Stimulated activated CD8-positive, alpha-beta memory T cell treated with anti-CD3 and anti-CD28 coated beads, Interleukin-15, amount 100 ng/mL, for 4 hours (primary cell): ENCODE data around the gene HSPA1A.
"Not testable (repeated sequence)": the region's sequence is repeated elsewhere in the genome, so short reads cannot be mapped to it uniquely, and the experiment has no call there.

Experiments used
- DNase-seq, 2 donors: peaks; one replicate each; pipeline ENCODE4 v3.0.0-alpha.2; 2020; ENCODE audit warnings: low read depth in 2 of 2

HSPA1A gene

DNA sequence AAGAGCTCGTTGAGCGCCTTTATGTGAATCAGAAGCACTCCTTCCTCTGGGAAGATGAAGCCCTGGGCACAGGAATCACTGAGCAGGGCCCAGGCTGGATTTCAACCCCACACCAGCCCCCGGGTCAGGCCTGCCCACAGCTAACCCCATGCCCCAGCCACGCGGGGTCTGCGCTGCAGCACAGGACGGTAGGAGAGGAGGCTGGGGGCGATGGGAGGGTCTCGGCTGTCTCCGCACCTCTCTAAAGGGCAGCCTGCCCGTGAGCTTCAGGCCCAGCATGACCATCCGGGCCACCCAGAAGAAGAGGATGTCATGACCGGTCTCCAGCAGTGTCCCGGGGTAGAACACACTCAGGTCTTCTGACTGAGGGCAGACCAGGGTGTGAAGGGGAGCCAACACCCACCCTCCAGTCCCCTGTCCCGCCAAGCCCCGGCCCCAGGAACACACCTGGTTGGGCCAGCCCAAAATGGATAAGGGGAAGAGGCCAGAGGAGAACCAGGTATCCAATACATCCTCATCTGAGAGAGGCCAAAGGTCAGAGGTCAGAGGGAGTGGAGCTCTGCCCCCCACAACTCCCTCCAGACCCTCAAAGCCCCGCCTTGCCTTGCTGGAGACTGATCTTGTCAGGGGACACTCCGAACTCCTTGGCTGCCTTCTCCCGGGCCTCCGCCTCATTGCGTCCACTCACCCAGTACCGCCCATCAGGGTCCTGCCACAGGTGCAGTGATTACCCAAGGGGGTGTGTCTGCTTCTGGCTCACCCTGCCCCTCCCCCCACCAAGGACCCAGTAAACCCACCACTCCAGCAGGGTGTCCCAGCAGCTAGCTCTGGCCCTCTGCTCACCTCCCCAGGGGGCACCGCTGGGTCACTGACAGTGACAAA, 33.9 kb upstream of the HSPA1A start:
- no peak for DNase-seq

DNA sequence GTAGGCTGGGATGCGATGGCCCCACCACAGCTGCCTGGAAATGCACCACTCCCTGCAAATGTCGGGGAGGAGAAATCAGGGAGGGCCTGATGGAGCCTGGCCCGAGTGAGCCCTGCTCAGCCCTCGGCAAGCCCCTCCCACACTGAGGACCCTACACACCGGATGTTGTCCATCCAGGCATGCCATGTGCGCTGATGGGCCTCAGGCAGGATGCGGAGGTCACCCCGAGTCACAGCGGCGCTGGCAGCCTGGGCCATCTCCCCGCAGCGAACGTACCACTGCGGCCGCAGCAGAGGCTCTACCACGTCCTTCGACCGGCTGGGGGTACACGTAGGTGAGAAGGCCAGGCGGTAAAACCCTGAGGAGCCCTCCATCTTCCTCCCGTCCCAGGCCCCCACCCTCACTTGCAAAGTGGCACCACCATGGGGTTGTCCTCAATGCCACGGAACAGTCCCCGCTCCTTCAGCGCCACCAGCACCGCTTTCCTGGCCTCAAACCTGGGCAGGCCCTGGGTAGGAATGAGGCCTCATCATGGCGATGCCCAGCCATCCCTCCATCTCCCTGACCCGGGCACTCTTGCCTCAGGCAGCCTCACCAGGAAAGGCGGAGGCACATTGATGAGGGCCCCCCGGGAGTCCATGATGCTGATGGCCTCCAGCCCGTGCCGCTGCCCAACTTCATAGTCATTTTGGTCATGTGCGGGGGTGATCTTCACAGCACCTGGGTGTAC, 33.1 kb upstream of the HSPA1A start:
- no peak for DNase-seq

DNA sequence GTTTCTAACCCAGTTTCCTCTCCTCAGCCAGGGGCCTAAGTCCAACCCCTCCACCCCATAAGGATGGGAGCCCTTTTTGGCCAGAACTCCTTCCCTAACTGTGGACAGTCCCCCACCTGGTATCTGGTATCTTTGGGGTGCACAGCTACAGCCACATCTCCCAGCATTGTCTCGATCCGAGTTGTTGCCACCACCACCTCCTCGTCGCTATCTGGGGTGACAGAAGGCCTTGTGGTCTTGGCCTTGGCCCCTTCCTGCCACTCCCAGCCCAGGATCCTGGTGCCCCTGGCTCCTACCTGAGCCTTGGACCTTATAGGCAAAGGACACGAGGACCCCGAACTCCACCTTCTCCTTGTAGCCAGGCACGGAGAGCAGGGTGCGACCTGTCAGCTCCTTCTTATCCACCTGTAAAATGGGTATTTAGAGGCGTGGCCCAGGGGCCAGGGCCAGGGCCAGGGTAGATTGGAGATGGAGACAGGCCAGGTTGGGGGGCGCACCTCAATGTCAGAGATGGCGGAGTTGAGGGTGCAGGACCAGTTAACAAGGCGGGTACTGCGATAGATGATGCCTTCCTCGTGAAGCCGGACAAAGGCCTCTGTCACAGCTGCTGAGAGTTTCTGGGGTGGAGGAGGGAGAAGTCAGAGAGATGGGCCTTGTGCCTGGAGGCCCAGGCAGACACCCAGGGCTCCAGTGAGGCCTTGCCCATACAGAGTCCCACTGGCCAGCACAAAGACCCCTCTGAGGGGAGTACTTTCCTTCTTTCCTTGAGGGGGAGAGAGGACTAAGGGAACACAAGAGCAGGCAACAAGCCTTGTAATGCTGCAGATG, 31.0 kb upstream of the HSPA1A start:
- no peak for DNase-seq

DNA sequence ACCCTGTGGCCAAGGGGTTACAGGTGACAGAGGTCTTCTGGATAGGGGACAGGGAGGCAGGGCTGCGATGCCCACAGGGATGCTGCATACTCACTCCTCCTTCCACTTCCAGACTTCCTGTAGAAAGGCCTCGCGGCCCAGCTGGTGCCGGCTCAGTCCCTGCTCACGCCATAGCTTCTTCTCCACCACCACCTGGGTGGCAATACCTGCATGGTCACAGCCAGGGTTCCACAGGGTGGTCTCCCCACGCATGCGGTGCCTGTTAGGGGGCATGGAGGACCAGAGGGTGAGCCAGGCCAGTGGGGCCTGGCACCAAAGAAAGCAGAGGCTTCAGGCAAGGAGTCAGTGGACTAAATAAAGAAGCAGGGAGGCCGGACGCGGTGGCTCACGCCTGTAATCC, 29.9 kb upstream of the HSPA1A start:
- DNase-seq: no peak

DNA sequence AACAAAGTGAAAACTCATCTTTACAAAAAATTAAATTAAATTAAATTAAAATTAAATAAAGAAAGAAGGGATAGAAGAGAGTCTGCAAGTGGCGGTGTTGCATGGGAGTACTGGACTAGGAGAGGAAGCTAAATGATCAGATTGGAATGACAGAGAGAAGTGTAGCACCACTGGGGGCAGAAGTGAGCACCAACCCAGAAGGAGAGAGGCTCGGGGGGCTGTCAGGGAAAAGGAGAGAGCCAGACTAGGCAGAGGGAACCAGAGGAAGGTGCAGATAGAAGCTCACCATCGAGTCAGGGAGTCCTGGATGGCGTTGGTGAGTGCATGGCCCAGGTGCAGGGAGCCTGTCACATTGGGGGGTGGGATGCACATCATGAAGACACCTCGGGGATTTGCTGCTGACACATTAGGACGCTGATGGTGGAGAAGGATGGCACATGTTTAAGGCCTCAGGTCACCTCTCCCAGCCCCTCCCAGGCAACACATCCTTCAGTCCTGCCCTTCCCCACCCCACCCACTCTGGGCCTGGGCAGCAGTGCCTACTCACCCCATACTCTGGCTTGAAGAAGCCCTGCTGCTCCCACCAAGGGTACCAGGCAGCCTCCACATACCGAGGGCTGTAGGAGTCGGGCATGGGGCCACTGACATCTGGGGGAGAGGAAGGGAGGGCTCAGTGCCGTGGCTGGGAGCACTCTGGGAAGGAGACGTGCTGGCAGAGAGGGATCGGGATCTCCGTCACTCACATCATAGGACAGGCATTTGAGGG, 23.8 kb upstream of the HSPA1A start:
- DNase-seq: no peak

DNA sequence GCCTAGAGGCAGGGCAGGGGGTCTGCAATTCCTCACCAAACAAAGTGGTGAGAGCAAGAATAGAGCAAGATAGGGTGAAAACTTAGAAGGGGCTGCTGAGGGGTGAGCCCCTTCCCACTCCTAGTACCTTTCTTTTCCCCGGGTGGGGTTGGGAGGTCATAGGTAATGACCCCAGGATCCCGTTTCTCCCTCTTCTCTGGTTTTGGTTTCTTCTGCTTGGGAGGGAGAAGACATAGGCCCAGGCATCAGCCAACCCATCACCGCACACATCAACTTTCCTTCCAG, 23.3 kb upstream of the HSPA1A start:
- DNase-seq: no peak

DNA sequence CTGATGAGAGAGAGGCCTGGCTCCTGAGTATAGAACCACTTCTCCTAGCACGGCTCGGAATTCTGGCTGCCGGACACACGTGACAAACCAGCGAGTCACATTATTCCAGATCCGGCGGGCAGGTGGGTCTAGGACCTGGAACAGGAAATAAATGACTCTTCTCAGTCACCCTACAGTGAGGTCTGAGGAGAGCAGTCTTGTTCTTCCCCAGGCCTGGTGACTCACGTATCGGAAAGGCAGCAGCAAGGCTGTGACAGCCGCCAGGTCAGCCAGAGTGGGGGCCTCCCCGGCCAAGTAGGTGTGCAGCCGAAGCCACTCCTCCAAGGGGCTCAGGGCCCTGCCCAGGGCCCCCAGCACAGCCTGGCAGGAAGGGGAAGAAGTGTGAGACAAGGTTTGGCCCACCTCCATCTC, 22.6 kb upstream of the HSPA1A start:
- no peak for DNase-seq

DNA sequence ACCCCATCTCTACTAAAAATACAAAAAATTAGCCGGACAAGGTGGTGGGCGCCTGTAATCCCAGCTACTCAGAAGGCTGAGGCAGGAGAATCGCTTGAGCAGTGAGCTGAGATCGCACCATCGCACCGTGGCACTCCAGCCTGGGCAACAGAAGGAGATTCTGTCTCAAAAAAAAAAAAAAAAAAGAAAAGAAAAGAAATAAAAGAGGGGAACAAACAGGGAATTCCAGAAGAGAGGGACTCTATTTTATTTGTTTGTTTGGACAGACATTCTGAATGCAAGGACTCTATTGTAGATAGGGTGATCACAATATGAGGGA, 21.5 kb upstream of the HSPA1A start:
- not testable (repeated sequence) for DNase-seq

DNA sequence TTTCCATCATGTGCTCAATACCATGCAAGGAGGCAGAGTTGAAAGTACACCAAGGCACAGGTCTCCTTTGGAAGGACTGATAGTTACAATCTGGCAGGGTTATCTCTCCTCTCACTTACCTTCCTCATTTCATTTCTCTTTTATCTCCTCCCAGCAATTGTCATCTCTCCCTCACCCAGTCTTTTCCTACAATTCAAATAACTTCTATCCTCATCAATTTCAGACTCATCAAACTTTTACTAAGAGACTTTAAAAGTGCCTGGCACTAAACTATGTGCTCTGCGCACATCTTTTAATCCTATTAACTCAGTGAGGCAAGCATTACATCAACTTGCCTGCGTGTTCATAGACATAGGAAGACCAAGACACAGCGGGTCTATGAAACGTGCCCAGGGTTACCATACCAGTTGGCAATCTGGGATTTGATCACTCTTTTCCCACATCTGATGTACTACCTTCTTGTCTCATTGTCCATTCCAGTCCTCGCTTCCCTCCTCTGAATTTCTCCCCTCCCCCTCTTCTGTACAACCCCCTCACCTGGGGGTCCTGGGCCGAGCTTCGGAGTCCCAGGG, 21.0 kb upstream of the HSPA1A start:
- no peak for DNase-seq

DNA sequence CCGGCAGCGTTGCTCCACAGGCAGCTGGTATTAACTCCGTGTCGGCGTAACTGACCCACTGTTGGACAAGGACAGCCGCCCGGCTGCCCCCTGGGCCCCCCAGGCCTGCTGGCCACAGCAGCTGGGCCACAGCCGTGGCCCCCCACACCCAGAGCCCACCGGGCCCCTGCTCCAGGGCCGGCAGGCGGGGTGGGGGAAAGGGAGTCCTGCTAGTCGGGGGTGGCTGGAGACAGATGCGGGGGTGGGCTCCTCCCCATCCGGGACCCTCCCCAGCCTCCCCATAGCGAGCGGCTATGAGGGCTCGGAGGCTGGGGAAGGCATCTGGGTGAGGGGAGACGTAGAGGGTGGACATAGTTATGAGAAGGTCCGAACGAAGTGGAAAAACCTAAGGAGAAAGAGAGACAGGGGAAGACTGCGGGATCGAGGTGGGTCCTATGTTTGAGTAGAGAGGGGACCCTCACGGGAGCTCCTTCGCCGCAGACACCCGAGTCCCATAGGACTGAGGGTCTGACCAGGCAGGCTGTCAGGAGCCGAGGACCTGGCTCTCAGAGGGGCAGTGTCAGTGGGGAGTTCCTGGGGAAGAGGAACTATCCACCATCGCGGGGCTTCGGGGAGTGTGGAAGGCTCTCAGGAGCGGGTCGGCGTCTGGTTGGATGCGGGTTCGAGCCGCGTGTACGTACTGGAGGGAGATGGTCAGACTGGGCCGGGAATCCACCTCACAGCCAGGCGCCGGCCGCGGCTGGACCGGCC, 20.3 kb upstream of the HSPA1A start:
- DNase-seq: no peak

DNA sequence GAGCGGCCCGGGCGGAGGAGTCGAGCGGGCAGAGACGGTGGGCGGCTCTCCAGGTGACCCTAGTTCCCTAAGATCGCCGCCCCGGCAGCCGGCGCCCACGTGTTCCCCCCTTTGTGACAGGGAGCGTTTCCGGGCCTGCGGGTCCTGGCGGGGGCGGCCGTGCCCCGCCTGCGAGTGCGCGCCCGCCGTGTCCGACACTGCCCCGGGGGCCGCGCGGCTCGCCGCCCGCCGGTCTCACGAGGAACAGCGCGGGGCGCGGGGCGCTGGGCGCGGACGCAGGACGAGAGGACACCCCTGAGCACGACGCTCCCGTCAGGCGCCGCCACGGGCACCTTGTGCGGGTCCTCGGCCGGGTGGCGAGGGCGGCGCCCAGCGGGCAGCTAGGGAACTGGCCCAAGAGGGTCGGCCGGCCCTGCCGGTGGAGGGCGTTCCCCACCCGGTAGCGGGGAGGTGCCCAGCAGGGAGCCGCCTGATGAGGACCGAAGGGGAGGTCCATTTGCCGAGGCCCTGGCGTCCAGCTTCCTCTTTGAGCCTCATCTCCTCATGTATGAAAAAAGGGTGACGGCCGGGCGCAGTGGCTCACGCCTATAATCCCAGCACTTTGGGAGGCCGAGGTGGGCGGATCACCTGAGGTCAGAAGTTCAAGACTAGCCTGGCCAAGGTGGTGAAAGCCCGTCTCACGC, 19.6 kb upstream of the HSPA1A start, which contains the start of gene VARS1:
TSS of gene VARS1 (minus strand) at position 137 of the 683 bp plus-strand sequence. CDS start 535 bp downstream, outside the sequence.
- DNase-seq: peak; percentile 62 to 72

DNA sequence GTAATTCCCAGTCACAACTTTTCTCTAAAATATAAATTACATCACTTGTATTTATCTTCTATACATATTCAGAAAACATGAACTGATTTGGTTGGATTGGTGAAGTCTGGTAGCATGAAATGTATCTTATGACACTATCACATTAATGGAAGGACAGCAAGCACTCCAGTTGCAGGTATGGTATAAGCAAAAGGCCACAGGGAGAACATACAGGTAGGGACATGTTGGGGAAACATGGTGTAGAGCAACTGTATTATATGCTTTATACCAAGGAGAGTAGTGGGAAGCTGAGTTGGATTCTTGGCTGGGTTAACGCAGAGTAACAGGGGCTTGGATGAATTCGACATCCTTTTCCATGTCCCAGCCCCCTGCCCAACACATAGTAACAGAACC, 18.4 kb upstream of the HSPA1A start:
- DNase-seq: no peak

DNA sequence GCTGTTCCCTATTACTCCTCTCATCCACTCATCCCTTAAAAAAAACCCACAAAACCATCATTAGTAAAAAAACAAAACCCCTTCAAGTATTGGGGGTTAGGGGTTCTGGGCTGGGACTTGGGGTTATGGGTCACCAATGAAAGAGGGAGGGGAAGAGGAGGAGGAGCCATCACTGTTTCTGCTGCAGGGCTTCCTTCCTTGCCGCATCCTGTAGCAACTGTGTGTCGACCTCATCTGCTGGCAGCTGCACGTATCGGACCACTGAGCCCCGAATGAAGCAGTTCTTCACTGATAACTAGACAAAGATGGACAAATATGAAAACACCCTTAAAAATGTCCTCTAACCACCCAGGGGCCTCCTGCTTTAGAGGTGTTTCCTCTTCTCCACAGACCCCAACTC, 17.8 kb upstream of the HSPA1A start:
- DNase-seq: no peak

DNA sequence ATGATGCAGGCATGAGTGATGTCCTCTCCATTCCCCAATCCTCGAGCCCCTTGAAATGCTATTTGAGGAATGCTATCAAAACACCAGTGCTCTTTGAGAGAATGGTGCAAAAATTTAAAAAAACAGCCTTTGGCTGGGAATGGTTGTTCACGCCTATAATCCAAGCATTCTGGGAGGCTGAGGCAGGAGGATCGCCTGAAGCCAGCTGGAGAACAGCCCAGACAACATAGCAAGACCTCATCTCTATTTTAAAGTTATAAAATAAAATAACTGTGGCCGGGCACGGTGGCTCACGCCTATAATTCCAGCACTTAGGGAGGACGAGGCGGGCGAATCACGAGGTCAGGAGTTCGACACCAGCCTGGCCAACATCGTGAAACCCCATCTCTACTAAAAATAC, 15.6 kb upstream of the HSPA1A start:
- no peak for DNase-seq

DNA sequence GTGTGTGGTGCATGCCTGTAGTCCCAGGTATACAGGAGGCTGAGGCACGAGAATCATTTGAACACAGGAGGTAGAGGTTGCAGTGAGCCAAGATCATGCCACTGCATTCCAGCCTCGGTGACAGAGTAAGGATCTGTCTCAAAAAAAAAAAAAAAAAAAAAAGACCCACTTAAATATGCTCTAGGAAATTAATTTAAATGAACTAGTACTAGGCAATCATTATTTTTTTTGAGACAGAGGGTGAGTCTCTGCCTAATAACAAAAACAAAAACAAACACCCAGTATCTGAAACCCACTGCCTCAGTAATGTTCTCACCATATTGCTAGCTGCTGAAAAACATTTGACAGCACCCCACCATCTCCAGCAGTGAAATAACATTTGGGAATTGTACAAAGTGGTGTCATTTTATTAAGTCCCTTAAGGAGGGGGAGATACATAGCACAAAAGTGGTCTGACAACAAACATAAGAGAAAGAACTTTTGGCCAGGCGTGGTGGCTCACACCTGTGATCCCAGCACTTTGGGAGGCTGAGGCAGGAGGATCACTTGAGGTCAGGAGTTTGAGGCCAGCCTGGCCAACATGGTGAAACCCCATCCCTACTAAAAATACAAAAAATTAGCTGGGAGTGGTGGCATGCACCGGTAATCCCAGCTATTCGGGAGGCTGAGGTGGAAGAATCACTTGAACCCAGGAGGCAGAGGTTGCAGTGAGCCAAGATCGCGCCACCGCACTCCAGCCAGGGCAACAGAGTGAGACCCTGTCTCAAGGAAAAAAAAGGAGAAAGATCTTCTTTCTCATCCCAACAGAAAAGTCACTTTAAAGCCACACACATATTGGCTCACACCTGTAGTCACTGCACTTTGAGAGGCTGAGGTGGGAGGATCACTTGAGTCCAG, 14.1 kb upstream of the HSPA1A start:
- not testable (repeated sequence) for DNase-seq

DNA sequence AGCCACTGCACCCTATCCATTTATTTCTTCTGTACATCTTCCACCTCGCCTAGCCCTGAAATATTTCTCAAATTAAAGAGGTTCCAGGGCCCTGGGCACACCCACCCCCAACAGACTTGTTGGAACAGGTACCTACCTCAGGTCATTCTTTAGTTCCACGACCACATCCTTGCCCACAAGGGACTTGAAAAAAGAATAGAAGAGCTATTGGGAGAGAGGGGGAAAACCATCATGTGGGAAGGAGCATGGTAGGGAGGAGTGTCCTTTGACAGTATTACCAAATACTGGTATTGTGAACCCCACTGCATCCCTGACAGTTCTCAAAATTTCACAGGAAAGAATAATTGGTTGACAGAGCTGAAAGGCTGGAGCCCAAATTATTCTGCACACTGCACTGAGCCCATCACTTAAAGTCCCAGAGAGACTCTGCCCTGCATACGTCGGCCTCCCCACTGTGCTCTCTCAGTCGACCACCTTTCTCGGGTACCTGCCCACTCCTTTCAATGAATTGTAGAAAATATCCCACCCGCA, 9.3 kb upstream of the HSPA1A start:
- no peak for DNase-seq

DNA sequence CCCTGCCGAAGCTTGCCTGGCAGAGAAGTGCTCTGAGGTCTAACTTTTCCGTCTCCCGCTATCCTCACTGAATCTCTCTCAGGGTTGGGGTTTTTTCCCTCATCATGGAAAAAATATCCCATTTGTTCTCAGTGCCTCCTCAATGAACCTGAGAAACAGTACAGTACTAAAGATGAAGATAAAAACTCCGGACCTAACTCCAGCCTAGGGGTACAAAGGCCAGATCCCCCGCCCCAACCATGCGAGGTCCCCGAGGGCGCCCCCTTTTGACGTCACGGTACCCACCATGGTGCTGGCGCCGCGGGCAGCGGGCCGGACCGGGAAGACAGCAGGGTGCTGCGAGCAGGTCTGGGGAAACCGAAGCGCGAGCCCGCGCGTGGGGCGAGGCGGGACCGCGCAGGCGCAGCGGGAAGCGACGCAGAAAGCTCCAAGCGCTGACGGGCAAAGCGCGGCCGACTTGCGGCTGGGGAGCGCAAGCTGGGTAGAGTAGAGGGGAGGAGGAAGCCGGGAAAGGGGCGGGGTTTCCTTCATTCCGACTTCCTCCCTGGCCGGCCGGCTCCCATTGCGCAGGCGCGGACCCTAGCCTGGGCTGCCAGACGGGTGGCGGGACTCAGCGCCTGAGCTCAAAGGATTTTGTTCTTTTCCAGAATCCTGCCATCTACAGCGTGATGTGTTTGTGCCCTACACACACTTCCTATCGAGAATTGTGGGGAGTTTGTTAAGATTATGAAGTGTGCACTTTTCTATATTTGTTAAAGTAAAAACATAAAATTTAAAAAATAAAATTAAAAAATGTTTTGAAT, 8.7 kb upstream of the HSPA1A start, which contains the start of gene LSM2:
TSS of gene LSM2 (minus strand) at position 497 of the 803 bp plus-strand sequence. CDS start at position 288, 209 bp downstream.
- peak; percentile 95 for DNase-seq

DNA sequence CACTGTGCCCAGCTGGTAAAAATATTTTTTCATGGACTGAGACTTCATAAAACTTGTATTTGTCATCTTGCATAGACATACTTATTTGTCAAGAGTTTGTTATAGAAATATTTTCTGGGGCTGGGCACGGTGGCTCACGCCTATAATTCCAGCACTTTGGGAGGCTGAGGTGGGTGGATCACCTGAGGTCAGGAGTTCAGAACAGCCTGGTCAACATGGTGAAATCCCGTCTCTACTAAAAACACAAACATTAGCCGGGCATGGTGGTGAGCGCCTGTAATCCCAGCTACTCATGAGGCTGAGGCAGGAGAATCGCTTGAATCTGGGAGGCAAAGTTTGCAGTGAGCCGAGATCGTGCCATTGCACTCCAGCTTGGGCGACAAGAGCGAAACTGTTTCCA, 6.7 kb upstream of the HSPA1A start:
- not testable (repeated sequence) for DNase-seq
